CMK (cell line): ENCODE measurements around the gene RBMS3.
"Not testable (repeated sequence)": the region's sequence is repeated elsewhere in the genome, so short reads cannot be mapped to it uniquely, and the experiment has no call there.

Experiments
- DNase-seq: peaks from one replicate; pipeline ENCODE4 v3.0.0-alpha.2; 2010; ENCODE audit warnings: low read depth

RBMS3 gene

GRCh38 chr3:29280404-29281093 lies at the start of gene RBMS3:
RBMS3 (plus strand) TSS chr3:29281071.
- no peak for DNase-seq

- DNase-seq, result not testable (repeated sequence)
These were observed 47.7 kb upstream of the RBMS3 start for GRCh38 chr3:29233126-29233525.

- DNase-seq, result no peak
These were observed 44.6 kb upstream of the RBMS3 start for GRCh38 chr3:29236146-29236840.

- DNase-seq, result no peak
These were observed 41.5 kb upstream of the RBMS3 start for GRCh38 chr3:29239376-29239775.

- no peak for DNase-seq
These were observed 40.6 kb upstream of the RBMS3 start for GRCh38 chr3:29240248-29240647.

- DNase-seq, result no peak
These were observed 40.0 kb upstream of the RBMS3 start for GRCh38 chr3:29240887-29241286.

- DNase-seq, result no peak
These were observed 39.0 kb upstream of the RBMS3 start for GRCh38 chr3:29241855-29242254.

- no peak for DNase-seq
These were observed 38.6 kb upstream of the RBMS3 start for GRCh38 chr3:29242296-29242695.

GRCh38 chr3:29245441-29245840 lies 35.4 kb upstream of the RBMS3 start:
- no peak for DNase-seq

GRCh38 chr3:29247088-29247745 lies 33.7 kb upstream of the RBMS3 start:
- no peak for DNase-seq

- no peak for DNase-seq
These were observed 31.0 kb upstream of the RBMS3 start for GRCh38 chr3:29249829-29250345.

- no peak for DNase-seq
These were observed 24.8 kb upstream of the RBMS3 start for GRCh38 chr3:29255854-29256696.

- DNase-seq, result no peak
These were observed 22.7 kb upstream of the RBMS3 start for GRCh38 chr3:29258161-29258560.

- no peak for DNase-seq
These were observed 19.8 kb upstream of the RBMS3 start for GRCh38 chr3:29261119-29261518.

GRCh38 chr3:29263476-29263875 lies 17.4 kb upstream of the RBMS3 start:
- DNase-seq, result no peak

- DNase-seq, result no peak
These were observed 15.3 kb upstream of the RBMS3 start for GRCh38 chr3:29265509-29266072.

- DNase-seq, result no peak
These were observed 13.6 kb upstream of the RBMS3 start for GRCh38 chr3:29267226-29267625.

- DNase-seq, result no peak
These were observed 12.2 kb upstream of the RBMS3 start for GRCh38 chr3:29268651-29269050.

GRCh38 chr3:29270752-29271151 lies 10.1 kb upstream of the RBMS3 start:
- DNase-seq, result no peak

- DNase-seq, result no peak
These were observed 9.4 kb upstream of the RBMS3 start for GRCh38 chr3:29271475-29271874.

- DNase-seq, result no peak
These were observed 6.2 kb upstream of the RBMS3 start for GRCh38 chr3:29274667-29275066.

- no peak for DNase-seq
These were observed 5.6 kb upstream of the RBMS3 start for GRCh38 chr3:29275309-29275708.
